ENCODE results near the gene NTSR2. TPM values are rescaled to one million over a fixed set of nuclear protein-coding genes. Genes with fewer than 3 reads are reported as not detected.
A peak's percentile ranks its signal among the peaks of the same experiment; 100 is the strongest.

Gene NTSR2
- total and polyA plus RNA-seq, 2 donors (not counting 3 experiments of a cell fraction or from before 2014, with no cell fraction given) = not detected

DNA sequence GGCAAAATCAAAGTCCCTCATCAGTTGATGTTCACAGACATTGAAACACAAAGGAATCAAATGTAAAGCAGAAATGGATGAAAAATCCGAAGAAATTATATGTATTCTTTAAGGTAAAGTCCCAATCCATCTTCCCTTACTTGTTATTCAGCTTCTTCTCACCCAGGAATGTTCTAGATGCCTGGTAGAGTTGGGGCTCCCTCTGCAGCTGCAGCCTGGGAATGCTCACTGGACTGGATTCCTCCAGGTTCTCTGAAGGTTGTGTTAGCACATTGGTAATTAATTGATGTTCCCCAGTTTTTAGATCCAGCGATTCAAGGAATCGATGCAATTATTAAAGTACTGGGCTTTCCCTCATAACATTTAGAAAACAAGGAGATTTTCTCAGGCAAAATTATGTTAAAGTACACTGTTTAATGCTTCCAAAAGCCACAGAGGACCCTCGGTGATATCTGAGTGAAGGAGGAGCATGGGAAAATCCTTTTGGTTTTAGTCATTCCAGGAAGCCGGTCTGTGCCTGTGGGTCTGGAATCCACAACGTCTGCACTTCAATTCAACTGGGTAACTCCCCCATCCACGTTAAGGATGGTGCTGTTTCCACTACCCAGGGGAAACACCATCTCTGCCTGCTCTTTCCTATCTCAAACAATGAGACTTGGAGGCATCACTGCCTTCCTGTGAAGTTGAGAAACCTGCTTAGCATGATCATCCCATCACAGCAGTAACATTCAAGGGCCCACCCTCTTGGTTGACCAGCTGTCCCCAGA is 22.0 kb downstream of the NTSR2 start:
- H3K9ac ChIP-seq (replicated peaks; ENCODE audit: extremely low read depth, insufficient read depth, low read length) = no peak overlapping the region
- H3K27ac ChIP-seq (ENCODE audit: insufficient read depth, low read depth, low read length) = no peak overlapping the region
- H3K27me3 ChIP-seq (ENCODE audit: control insufficient read depth in 2 of 2, insufficient read depth in 2 of 2, low read length in 2 of 2) = peaks cover 2 to 4% of the 10 kb centered on the region in 2 experiments
- dilution Hi-C loops (cut with MboI; ENCODE audit: extremely low pct_ligation_motif_present, low sequenced_read_pairs) (no loop called here), intact Hi-C loops (cut with micrococcal nuclease) (loop anchor here (1.0 to 2.0 kb wide), 3 partner anchors 59 to 170 kb away; no protein-coding TSS in a partner anchor)
- H3K79me2 ChIP-seq (ENCODE audit: control insufficient read depth, insufficient read depth, low read length) = no peaks in the 10 kb centered on the region
- no peaks in the 10 kb centered on the region for H4K20me1 ChIP-seq (replicated peaks; ENCODE audit: control insufficient read depth, extremely low read depth, insufficient read depth, low read length)
- H2AFZ ChIP-seq (ENCODE audit: low read depth, low read length) = no peak overlapping the region
- no peaks in the 10 kb centered on the region for H3K9me3 ChIP-seq (replicated peaks; ENCODE audit: control insufficient read depth, insufficient read depth, low read length)
- no peak overlapping the region for H3K4me3 ChIP-seq (replicated peaks in 1 of 3; ENCODE audit: insufficient read depth in 1 of 3, low read depth in 1 of 3, low read length in 3 of 3)
- no peaks in the 10 kb centered on the region for H3K9me1 ChIP-seq (replicated peaks; ENCODE audit: control insufficient read depth, extremely low read depth, insufficient read depth, low read length)
- H3K4me2 ChIP-seq (ENCODE audit: insufficient read depth, low read length) = no peak overlapping the region
- no peaks in the 10 kb centered on the region for H3K4me1 ChIP-seq (ENCODE audit: control insufficient read depth, extremely low read depth, insufficient read depth, low read length)
- no peaks in the 10 kb centered on the region for H3K36me3 ChIP-seq (ENCODE audit: control insufficient read depth in 2 of 2, extremely low read depth in 1 of 2, insufficient read depth in 2 of 2, low read length in 2 of 2)
- no TSS peak for BruUV-seq (replicated peaks)
- ChIA-PET POLR2A (no interaction called here), CTCF (interaction anchor here (0.6 to 2.8 kb wide), 6 partner anchors 57 to 816 kb away, joined by 3 to 49 read pairs (median 6); no protein-coding TSS in a partner anchor)
- peak; percentile 39 for DNase-seq (ENCODE audit: low read depth, low spot score)
- TF ChIP-seq EZH2 (IDR thresholded peaks at IDR 0.05; ENCODE audit: borderline replicate concordance, low read depth, low read length, severe bottlenecking) (no peak), CTCF (IDR thresholded peaks at IDR 0.05; ENCODE audit: extremely low read depth in 1 of 2, insufficient read depth in 1 of 2, low read depth in 1 of 2, low read length in 2 of 2) (peak; percentile 12 to 52)
- no peak for FAIRE-seq

GRCh38 chr2:11646530-11646929 is 23.5 kb downstream of the NTSR2 start:
- Histone ChIP-seq H3K27ac (ENCODE audit: insufficient read depth, low read depth, low read length) (no peak overlapping the region), H3K9me3 (replicated peaks; ENCODE audit: control insufficient read depth, insufficient read depth, low read length) (no peaks in the 10 kb centered on the region), H3K9me1 (replicated peaks; ENCODE audit: control insufficient read depth, extremely low read depth, insufficient read depth, low read length) (no peaks in the 10 kb centered on the region), H3K4me3 (replicated peaks in 1 of 3; ENCODE audit: insufficient read depth in 1 of 3, low read depth in 1 of 3, low read length in 3 of 3) (no peak overlapping the region), H3K4me1 (ENCODE audit: control insufficient read depth, extremely low read depth, insufficient read depth, low read length) (no peaks in the 10 kb centered on the region), H3K36me3 (ENCODE audit: control insufficient read depth in 2 of 2, extremely low read depth in 1 of 2, insufficient read depth in 2 of 2, low read length in 2 of 2) (no peaks in the 10 kb centered on the region), H3K9ac (replicated peaks; ENCODE audit: extremely low read depth, insufficient read depth, low read length) (no peak overlapping the region), H2AFZ (ENCODE audit: low read depth, low read length) (no peak overlapping the region), H3K4me2 (ENCODE audit: insufficient read depth, low read length) (no peak overlapping the region), H4K20me1 (replicated peaks; ENCODE audit: control insufficient read depth, extremely low read depth, insufficient read depth, low read length) (no peaks in the 10 kb centered on the region), H3K27me3 (ENCODE audit: control insufficient read depth in 2 of 2, insufficient read depth in 2 of 2, low read length in 2 of 2) (peaks cover 2 to 4% of the 10 kb centered on the region in 2 experiments), H3K79me2 (ENCODE audit: control insufficient read depth, insufficient read depth, low read length) (no peaks in the 10 kb centered on the region)
- TF ChIP-seq EZH2 (IDR thresholded peaks at IDR 0.05; ENCODE audit: borderline replicate concordance, low read depth, low read length, severe bottlenecking) (no peak), GATA2 (IDR thresholded peaks at IDR 0.05; ENCODE audit: insufficient read depth, insufficient read length, low read depth, low read length) (no peak), MYC (IDR thresholded peaks at IDR 0.05; ENCODE audit: low read depth, low read length) (no peak), POLR2A (IDR thresholded peaks at IDR 0.05; ENCODE audit: low read depth, low read length) (no peak), JUN (IDR thresholded peaks at IDR 0.05; ENCODE audit: borderline replicate concordance, insufficient read depth, insufficient read length, low read depth) (no peak), CTCF (IDR thresholded peaks at IDR 0.05; ENCODE audit: extremely low read depth in 1 of 2, insufficient read depth in 1 of 2, low read depth in 1 of 2, low read length in 2 of 2) (no peak)
- FAIRE-seq (no peak), DNase-seq (ENCODE audit: low read depth, low spot score) (no peak)
- intact Hi-C loops (cut with micrococcal nuclease) = loop anchor here (2.0 kb wide), 1 partner anchor 62 kb away; no protein-coding TSS in a partner anchor
- ChIA-PET CTCF (interaction anchor here (1.4 to 2.8 kb wide), 4 partner anchors 10 to 168 kb away, joined by 3 to 49 read pairs (median 10); no protein-coding TSS in a partner anchor), POLR2A (no interaction called here)
- dilution Hi-C loops (cut with MboI; ENCODE audit: extremely low pct_ligation_motif_present, low sequenced_read_pairs) = no loop called here
- no TSS peak for BruUV-seq (replicated peaks)
